Measurements from ENCODE around the gene DLGAP1. TPM values are rescaled to one million over a fixed set of nuclear protein-coding genes. Genes with fewer than 3 reads are reported as not detected.

Gene DLGAP1
- total and polyA plus RNA-seq, 2 of the 8 experiments (the other 6 are each of a cell fraction or from before 2014, with no cell fraction given), result 11.8 to 16.9 TPM

DNA sequence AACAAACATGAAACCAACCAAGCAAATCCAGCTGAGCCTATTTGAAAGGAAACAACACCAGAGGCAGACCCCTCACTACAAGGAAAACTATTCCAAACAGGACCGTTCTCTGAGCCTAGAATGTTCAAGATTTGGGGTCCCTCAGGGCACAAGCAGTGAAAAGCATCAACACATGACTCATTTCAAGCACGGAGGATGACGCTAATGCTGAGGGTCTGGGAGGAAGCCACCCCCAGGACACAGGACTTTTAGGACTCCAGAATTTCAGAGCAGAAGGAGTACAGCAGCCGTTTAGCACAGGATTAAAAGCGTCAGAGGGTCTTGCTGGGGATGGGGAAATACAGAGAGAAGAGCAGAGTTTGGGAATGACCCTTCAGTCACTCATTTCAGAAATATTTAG lies 168.9 kb downstream of the DLGAP1 start:
- TF ChIP-seq HDAC6 (IDR thresholded peaks at IDR 0.05; ENCODE audit: low read depth, low read length), result no peak
- no peak for TF ChIP-seq RFX5 (IDR thresholded peaks at IDR 0.05; ENCODE audit: borderline replicate concordance, low read depth, low read length)
- TF ChIP-seq TCF12 (IDR thresholded peaks at IDR 0.05; ENCODE audit: low read depth, low read length), result no peak
- no peak for TF ChIP-seq POLR2AphosphoS5 (IDR thresholded peaks at IDR 0.05; ENCODE audit: low read depth, low read length)
- no peak for TF ChIP-seq SRF (IDR thresholded peaks at IDR 0.05; ENCODE audit: low read depth, low read length)
- TF ChIP-seq CEBPB (IDR thresholded peaks at IDR 0.05; ENCODE audit: low read depth, low read length), result no peak
- TF ChIP-seq SUZ12 (IDR thresholded peaks at IDR 0.05; ENCODE audit: low read length), result no peak
- no peak for TF ChIP-seq NRF1 (IDR thresholded peaks at IDR 0.05; ENCODE audit: low read depth, low read length)
- ChIA-PET CTCF (ENCODE audit: partially characterized antibody) (no interaction called here), POLR2A (ENCODE audit: partially characterized antibody) (no interaction called here)
- no peak overlapping the region for H2BK20ac ChIP-seq (ENCODE audit: low read length)
- no peak overlapping the region for H3K4me2 ChIP-seq (ENCODE audit: insufficient read depth in 1 of 2, low read depth in 2 of 2, low read length in 2 of 2)
- no peak overlapping the region for H2BK15ac ChIP-seq (ENCODE audit: low read length)
- no peak overlapping the region for H3K4me3 ChIP-seq (ENCODE audit: extremely low read depth in 1 of 4, insufficient read depth in 2 of 4, low read depth in 3 of 4, low read length in 4 of 4)
- no peak overlapping the region for H3K23ac ChIP-seq (ENCODE audit: insufficient read length)
- no peak overlapping the region for H2AFZ ChIP-seq (ENCODE audit: low read length)
- H3K4me1 ChIP-seq (replicated peaks in 1 of 4; ENCODE audit: control insufficient read depth in 3 of 4, insufficient read depth in 4 of 4, low read length in 3 of 4), result peaks cover 3 to 12% (median 8%) of the 10 kb centered on the region in 4 experiments; a peak in 5 of 7 replicates
- H3K23me2 ChIP-seq (ENCODE audit: low read depth, low read length), result no peaks in the 10 kb centered on the region
- H2BK5ac ChIP-seq (ENCODE audit: low read depth, low read length), result no peak overlapping the region
- H2BK120ac ChIP-seq (replicated peaks; ENCODE audit: low read depth, low read length), result no peak overlapping the region
- no peak overlapping the region for H2AK5ac ChIP-seq (ENCODE audit: low read depth, low read length)
- FAIRE-seq (no peak), DNase-seq (ENCODE audit: low read depth in 1 of 2, low spot score in 2 of 2) (no peak)
- H4K5ac ChIP-seq (ENCODE audit: insufficient read length, low read depth, low read length), result no peak overlapping the region
- H3K18ac ChIP-seq (ENCODE audit: extremely low read depth, low read length), result no peak overlapping the region
- no peak overlapping the region for H4K8ac ChIP-seq (ENCODE audit: extremely low read depth, insufficient read depth, low read length)
- H3K79me2 ChIP-seq (ENCODE audit: control insufficient read depth in 1 of 2, insufficient read depth in 2 of 2, low read length in 2 of 2), result no peaks in the 10 kb centered on the region
- no peaks in the 10 kb centered on the region for H3K36me3 ChIP-seq (ENCODE audit: control insufficient read depth in 2 of 4, insufficient read depth in 4 of 4, low read length in 3 of 4)
- H3K27ac ChIP-seq (ENCODE audit: low read depth, low read length), result no peak overlapping the region
- no peaks in the 10 kb centered on the region for H3K27me3 ChIP-seq (replicated peaks in 1 of 4; ENCODE audit: control insufficient read depth in 3 of 4, extremely low read depth in 1 of 4, insufficient read depth in 3 of 4, low read length in 3 of 4)
- peaks cover 6% of the 10 kb centered on the region; the same call in 1 of the 2 replicates for H3K79me1 ChIP-seq (ENCODE audit: low read depth, low read length)
- no peak overlapping the region for H3K9ac ChIP-seq (replicated peaks in 1 of 4; ENCODE audit: extremely low read depth in 1 of 4, low read depth in 3 of 4, low read length in 3 of 4)
- WGBS, 2 experiments (ENCODE audit: extremely low coverage in 1 of 2, insufficient coverage in 1 of 2, insufficient read length in 1 of 2, insufficient replicate concordance in 2 of 2, low coverage in 1 of 2, low lambda C conversion rate in 2 of 2, missing lambda C conversion rate in 1 of 2), result 87% methylated on average over 5 of the region's 5 CpGs; no CpG with 5 or more reads in 1 of the 2 experiments
- H2BK12ac ChIP-seq (ENCODE audit: low read depth, low read length), result no peak overlapping the region
- no peak overlapping the region for H3K56ac ChIP-seq (replicated peaks; ENCODE audit: insufficient read length, low read depth, low read length)
- H3K9me3 ChIP-seq (ENCODE audit: insufficient read depth in 2 of 2, low read depth in 1 of 2, low read length in 1 of 2), result no peaks in the 10 kb centered on the region
- H3K14ac ChIP-seq (ENCODE audit: insufficient read length), result no peak overlapping the region
- peaks cover 0 to 1% of the 10 kb centered on the region in 2 experiments for H4K20me1 ChIP-seq (replicated peaks in 1 of 2; ENCODE audit: control insufficient read depth in 1 of 2, insufficient read depth in 2 of 2, low read length in 2 of 2)
- H4K91ac ChIP-seq (replicated peaks; ENCODE audit: insufficient read length, low read length), result no peak overlapping the region
- H3K4ac ChIP-seq (replicated peaks; ENCODE audit: insufficient read length, low read depth, low read length), result no peak overlapping the region
